Measurements from ENCODE around the gene GNA14. TPM values are rescaled to one million over a fixed set of nuclear protein-coding genes. Genes with fewer than 3 reads are reported as not detected.

Gene GNA14
- polyA plus RNA-seq, 2 of the 4 experiments (the other 2 are of a cell fraction) = 0.04 to 0.06 TPM

- H3K9me3 ChIP-seq = no peaks in the 10 kb centered on the region
- POLR2A ChIA-PET = no interaction called here
- TF ChIP-seq MAX (IDR thresholded peaks at IDR 0.05) (no peak), JUN (IDR thresholded peaks at IDR 0.05) (no peak), HOXA7 (CRISPR knock-in tag; IDR thresholded peaks at IDR 0.05) (no peak), MAFK (IDR thresholded peaks at IDR 0.05; ENCODE audit: partially characterized antibody) (no peak), PHF8 (IDR thresholded peaks at IDR 0.05; ENCODE audit: borderline replicate concordance, low read depth) (no peak), BHLHE40 (IDR thresholded peaks at IDR 0.05; ENCODE audit: low read depth, low read length) (no peak), CBX8 (IDR thresholded peaks at IDR 0.05) (no peak), ATOH8 (CRISPR knock-in tag; IDR thresholded peaks at IDR 0.05; ENCODE audit: low read depth) (no peak), NPAS2 (CRISPR knock-in tag; IDR thresholded peaks at IDR 0.05; ENCODE audit: borderline replicate concordance) (no peak), EP300 (IDR thresholded peaks at IDR 0.05) (no peak), BCL3 (IDR thresholded peaks at IDR 0.05) (no peak), RNF2 (IDR thresholded peaks at IDR 0.05; ENCODE audit: borderline replicate concordance, low read depth) (no peak), RAD21 (conservative IDR thresholded peaks at IDR 0.05 in 1 of 2, IDR thresholded peaks at IDR 0.05 in 1 of 2) (no peak), FOXS1 (CRISPR knock-in tag; IDR thresholded peaks at IDR 0.05) (no peak), ELK1 (IDR thresholded peaks at IDR 0.05; ENCODE audit: low read depth, low read length) (no peak), FOSB (CRISPR knock-in tag; IDR thresholded peaks at IDR 0.05) (no peak)
- no peak overlapping the region for H3K4me3 ChIP-seq
- WGBS (ENCODE audit: missing lambda C conversion rate) = 66% methylated on average over 5 of the region's 5 CpGs
- H3K4me1 ChIP-seq = no peaks in the 10 kb centered on the region
- ATAC-seq = no peak
- DNase-seq (ENCODE audit: low read depth in 1 of 2, low spot score in 1 of 2) = no peak
- no peak overlapping the region for H3K27ac ChIP-seq
- CTCF ChIA-PET = no interaction called here
- no peak overlapping the region for H3K4me2 ChIP-seq
- no peak for FAIRE-seq
These were observed 142.9 kb downstream of the GNA14 start for GRCh38 chr9:77505232-77505631.

GRCh38 chr9:77502568-77502967 lies 145.6 kb downstream of the GNA14 start:
- no peak overlapping the region for H3K4me2 ChIP-seq
- DNase-seq (ENCODE audit: low read depth in 1 of 2, low spot score in 1 of 2) (no peak), FAIRE-seq (no peak), ATAC-seq (no peak)
- 44% methylated on average over 3 of the region's 3 CpGs for WGBS (ENCODE audit: missing lambda C conversion rate)
- POLR2A ChIA-PET = no interaction called here
- TF ChIP-seq HEYL (CRISPR knock-in tag; IDR thresholded peaks at IDR 0.05) (no peak), RAD21 (conservative IDR thresholded peaks at IDR 0.05 in 1 of 2, IDR thresholded peaks at IDR 0.05 in 1 of 2) (no peak), TFCP2L1 (CRISPR knock-in tag; IDR thresholded peaks at IDR 0.05) (no peak), KDM1A (IDR thresholded peaks at IDR 0.05; ENCODE audit: low read depth) (no peak), ELK1 (IDR thresholded peaks at IDR 0.05; ENCODE audit: low read depth, low read length) (no peak), PBX3 (IDR thresholded peaks at IDR 0.05) (no peak), REST (IDR thresholded peaks at IDR 0.05) (no peak), SREBF2 (IDR thresholded peaks at IDR 0.05) (no peak), FOXS1 (CRISPR knock-in tag; IDR thresholded peaks at IDR 0.05) (no peak)
- CTCF ChIA-PET = interaction anchor here (0.5 to 2.5 kb wide), 5 partner anchors 41 to 618 kb away, joined by 3 to 9 read pairs (median 3); no protein-coding TSS in a partner anchor
- no peaks in the 10 kb centered on the region for H3K9me3 ChIP-seq
- peaks cover 4% of the 10 kb centered on the region; the same call in 1 of the 3 replicates for H3K4me1 ChIP-seq
- H3K4me3 ChIP-seq = no peak overlapping the region
- no peak overlapping the region for H3K27ac ChIP-seq
